ENCODE data around the gene ANO7.

The ANO7 gene

DNA sequence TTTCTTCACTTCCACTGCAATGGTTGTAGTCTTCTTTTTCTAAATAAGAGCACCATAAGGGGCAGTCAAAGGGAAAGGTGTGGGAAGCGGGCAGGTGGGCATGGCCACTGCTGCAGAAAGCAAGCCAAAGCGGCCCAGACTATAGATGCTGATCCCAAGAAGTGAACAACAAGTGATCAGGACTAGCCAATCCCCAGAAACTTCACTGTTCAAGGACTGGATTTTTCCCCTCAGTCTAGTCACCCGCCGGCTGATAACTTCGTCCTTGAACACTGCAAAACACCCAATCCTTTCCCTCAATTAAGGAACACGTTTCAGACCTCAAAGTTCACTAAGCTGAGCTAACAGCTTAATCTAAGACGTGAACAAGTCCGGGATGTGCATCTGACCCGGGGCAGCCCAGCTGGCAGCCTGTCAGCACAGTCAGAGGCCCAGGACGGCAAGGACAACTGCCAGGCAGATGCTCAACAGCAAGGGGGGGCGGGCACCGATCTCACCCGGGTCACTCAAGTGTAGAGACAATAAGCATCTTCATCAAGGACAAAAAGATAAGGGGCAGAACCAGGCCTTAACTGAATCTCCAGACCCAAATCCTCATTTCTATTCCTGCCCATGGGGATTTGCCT lies 67.2 kb downstream of the ANO7 start:
- DNase-seq: no peak

DNA sequence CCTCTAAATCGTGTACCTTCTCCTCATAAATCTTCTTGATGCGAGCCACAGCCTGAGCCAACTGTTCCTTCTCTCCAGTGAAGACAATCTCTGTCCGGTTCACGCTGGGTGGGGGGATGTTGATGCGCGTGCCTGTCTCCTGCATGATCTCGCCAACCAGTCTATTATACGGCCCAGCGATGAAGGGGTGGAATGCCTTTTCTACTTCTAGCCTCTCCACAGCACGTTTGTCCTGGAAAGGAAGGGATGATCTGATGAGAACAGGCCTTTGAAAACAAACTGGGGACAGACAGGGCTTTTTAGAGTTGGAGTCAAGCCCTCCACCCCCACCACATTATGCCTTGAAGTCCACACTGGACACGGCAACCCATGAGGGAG lies 67.7 kb downstream of the ANO7 start:
- DNase-seq: no peak

DNA sequence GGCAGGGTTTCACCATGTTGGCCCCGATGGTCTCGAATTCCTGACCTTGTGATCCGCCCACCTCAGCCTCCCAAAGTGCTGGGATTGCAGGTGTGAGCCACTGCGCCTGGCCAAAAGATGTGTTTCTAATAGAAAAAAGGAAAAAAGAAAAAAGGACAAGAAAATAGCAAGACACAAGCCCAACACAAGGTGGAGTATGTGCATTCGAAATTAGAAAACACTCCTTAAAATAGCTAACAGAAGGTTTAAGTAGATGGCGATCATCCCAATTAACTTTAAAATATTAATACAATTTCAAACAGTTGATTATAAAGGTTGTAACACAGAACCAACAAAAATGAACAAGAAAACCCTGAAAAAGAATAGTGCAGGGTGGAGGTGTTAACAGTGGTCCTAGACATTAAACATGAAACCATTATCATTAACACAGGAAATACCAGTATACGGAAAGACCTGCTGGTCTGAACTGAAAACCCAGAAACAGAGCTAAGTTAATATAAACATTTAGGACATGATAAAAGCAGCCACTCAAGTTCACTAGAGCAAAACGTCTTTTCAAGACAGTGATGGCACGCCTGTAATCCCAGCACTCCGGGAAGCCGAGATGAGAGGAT lies 69.0 kb downstream of the ANO7 start:
- no peak for DNase-seq

DNA sequence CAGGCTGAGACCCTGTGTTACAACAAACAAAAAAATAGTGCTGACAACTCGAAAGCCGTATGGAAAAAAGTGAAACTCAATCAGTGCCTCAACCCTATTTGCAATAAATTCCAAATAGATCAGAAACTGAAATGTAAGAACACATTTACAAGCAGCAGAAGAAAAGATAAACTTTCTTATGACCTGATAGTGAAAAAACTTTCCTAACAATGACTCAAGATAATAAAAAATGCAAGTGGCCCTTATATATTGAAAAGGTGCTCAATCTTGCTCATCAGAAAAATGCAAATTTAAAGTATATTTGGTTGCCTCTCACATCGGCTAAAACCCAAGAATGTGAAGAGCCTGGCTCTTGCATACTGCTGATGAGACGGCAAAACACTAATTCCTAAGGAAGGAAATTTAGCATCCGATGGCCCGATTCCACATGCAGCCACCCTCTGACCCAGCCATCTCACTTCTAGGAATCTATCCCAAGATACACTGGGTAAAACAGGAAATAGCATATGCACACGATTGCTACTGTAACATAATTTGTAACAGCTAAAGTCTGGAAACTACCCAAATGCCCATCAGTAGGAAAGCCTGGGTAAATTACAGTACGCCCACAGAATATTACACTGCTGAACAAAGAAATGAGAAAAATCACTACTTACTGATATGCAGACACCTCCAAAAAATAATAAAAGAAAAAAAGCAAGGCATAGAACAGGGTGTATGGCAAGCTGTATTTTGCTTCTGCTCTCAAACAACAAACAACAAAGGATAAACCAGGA lies 70.2 kb downstream of the ANO7 start:
- no peak for DNase-seq

DNA sequence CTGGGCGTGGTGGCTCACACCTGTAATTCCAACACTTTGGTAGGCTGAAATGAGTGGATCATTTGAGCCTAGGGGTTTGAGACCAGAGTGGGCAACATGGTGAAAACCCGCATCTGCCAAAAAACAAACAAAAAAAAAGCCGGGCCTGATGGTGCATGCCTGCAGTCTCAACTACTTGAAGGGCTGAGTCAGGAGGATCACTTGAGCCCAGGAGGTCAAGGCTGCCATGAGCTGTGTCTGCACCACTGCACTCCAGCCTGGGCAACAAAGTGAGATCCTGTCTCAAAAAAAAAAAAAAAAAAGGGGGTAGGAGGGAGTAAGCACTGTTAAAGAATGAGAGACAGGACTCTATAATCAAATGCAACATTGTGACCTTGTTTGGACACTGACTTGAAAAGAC lies 72.4 kb downstream of the ANO7 start:
- DNase-seq: no peak

DNA sequence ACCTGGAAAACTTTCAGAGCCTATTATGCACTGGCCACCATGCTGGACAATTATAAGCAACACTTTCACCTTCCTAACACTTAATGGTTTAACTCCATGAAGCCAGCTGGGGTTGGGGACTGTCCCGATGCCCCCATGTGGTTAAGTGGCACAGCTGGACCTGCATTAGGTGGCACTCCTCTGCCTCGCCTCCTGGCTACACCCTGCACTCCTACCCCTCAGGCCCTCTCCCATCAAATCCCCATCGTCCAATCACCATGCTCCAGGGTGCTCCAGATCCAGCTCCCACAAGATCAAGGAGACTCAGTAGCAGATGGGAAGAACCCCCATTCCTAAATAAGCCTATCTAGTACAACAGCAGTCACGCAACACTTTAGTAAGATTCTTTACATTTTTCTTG lies 73.2 kb downstream of the ANO7 start:
- no peak for DNase-seq

DNA sequence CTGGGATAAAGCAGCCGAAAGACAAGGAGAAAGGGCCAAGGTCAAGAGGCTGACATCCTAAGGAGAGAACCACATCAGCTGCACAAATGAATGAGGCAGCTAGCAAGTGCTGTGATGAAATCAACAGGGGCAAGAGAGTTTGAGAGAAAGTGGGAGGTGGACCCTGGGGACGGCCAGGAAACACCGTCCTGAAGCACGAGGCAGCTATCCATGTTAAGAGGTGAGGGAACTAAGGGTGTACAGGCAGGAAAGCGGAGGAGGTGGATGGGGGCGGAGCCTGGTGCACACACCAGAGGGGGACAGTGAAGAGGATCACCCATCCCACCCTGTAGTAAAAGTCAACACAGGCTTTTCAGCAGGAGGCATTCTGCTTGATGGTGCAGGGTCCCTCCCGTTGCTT lies 74.6 kb downstream of the ANO7 start:
- DNase-seq: no peak

DNA sequence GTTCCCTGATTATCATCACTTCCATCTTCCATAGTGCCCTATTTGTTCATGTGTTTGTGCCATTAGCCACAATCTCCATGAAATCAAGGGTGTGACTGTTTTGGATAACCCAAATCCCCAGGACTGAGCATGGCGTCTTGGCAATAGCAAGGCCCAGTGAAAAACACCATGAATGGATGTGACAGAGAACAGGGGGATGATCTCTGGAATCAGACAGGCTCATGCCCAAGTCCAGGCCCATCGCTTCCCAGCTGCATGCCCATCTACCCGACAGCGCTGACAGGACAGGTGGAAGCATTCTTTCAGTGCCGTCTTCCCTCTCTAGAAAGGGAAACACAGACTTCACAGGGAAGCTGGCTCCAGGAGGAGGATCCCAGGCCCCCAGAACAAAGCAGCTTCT lies 77.0 kb downstream of the ANO7 start:
- no peak for DNase-seq

DNA sequence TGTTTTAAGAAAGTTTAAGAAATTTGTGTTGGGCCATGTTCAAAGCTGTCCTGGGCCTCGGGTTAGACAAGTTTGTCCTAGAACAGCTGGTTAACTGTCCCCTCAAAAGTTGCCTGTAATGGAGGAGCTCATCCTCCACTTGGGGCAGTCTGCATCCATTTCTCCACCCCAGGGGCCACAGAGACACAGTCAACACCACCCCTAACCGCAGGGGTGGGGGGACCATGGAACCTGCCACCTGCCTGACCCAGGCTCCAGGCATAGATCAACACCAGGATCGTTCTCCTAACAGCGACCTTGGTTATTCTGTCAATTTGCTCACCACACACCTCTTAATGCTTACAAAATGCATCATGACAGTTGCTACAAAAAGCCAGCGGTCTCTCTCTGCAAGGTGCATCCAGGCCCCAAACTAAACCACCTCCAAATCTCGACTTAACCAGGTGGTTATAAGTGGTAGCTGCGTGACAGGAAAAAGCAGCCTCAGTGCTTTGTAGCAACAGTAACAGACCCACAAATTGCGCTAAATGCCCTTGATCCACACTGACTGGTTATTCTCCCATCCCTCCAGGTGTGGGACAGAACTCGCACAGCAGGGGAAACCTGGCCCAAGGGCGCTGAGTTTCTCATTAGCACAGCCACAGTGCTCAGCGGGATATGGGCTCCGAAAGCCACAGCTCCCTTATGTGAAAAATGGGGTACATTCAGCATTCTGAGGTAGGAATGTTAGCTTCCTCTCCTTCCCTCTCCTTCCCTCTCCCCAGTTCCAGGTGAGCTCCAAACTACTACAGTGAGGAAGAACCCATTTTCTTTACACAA lies 79.0 kb downstream of the ANO7 start:
- DNase-seq: no peak

DNA sequence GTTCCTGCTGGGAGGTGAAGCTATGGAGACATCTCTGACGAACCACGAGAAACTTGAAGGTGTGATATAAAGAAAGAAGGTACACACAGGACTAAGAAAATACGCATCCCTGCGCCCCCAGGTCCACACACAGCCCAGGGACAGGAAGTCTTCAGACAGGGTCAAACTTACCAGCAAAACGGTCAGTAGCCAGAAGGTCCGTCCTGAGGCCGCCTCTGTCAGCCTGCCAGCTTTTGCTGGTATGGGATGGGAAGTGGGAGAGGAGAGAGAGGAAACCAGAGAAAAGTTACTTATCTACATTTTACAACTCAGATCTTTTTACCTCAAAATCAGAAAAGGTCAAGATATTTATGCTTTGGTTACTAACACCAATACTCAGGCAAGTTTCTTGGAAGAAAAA lies 79.8 kb downstream of the ANO7 start:
- DNase-seq: no peak

DNA sequence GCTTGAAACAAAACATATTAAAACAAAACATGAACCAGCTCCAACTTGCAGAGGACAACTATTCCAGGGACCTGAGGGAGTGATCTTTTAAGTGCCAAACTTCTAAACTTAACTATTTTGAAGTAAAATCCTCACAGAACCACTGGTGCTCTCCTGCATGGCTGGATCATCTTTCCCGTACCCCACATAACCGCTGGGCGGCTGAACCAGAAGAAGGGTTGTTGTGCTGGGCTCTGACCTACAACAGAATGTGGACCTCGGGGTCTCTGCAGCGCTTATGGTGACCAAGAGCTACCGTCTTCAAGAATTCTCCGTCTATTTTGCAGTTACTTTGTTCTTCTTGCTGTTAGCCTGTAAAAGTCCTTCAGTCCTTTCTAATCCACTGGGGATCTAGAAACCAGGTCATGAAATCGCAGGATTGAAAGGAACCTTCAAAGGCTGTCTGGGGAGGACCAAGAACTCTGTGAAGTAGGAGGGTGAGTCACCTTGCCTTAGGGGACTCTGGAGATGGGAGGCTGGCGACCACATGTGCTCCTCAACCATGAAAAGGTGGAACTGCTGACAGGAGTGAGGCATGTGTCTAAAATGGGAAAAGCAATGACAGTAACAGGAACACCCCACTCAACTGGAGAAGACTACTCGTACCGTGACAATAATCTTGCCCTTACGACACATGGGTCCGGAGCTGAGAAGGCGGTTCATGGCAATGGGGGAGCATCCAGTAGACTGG lies 80.4 kb downstream of the ANO7 start:
- DNase-seq: no peak

DNA sequence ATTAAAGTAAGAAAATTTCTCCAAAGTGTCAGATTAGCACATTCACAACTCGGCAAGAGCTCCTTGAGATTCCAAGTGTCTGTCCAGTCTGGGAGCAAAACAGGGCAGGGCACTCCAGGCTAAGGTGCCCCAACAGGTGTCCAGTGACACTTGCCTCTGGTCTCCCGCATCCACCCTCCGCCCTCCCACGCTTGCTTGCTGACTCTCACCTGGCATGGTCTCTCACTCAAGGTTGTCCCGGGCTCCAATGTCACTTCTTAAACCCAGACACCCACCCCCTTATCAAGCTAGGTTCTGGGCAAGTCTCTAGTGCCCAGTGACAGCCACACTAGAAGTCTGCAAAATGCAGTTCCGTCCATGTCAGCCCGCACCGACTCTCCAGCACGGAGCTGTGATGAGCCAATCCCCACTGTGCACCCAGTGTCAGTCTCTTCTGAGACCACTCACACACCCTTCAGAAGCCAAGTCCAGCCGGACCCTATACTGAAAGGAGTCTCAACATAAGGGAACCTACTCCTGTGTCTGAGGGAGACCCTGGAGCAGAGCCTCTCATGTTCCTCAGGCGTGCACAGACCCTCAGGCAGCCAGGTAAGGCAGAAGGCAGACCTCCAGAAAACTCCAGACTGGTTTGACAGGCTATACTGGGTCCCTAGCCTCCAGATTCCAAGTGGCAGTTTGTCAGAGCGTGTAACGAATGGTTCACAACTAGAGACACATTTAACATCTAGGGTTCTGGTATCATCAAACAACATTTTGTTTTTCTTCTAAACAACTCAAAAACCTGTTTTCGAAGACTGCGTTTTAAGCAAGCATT lies 81.4 kb downstream of the ANO7 start:
- no peak for DNase-seq

DNA sequence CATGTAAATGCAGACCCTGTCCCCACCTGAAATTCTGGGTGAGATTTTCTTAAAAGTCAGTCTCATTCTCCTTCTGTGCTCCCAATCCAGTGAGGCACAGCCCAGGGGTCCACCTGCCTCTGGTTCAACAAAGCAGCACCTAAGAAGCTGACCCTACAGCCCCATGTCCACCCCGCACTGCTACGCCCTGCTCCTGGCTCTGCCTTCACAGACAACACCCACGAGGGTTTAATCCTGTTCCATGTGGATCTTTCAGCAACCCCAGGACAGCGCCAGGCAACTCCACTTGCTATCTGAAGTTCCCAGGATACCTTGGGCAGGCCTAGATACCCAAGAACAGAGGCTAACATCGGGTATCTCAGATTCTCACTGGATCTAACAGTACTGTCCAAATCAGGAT lies 82.1 kb downstream of the ANO7 start:
- DNase-seq: no peak

DNA sequence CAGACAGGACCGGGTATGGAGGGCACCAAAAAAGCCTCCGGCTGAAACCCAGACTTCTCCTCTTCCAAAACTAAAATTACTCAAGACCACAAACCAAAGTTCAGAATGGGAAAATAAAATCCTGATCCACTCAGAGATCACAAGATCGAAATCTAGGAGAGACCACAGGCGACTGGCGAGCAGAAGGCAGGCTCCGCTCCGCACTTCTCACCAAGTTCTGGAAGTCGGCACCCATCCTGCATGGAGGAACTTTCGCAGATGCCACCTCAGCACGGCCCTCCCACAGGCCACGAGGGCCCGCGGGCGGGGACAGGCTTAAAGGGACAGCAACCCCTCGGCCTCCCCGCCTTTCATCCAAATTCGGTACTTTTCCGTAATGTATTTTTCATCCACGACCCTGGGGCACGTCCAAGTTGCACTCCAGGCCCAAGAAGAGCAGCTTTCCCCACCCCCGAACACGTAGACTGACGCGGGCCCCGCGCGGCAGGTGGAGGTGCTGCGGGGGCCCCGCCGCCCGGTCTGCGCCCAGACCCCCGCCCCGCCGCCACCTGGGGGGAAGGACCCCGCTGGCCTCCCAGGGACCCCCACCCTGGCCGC lies 83.3 kb downstream of the ANO7 start:
- DNase-seq: peak; percentile 90

DNA sequence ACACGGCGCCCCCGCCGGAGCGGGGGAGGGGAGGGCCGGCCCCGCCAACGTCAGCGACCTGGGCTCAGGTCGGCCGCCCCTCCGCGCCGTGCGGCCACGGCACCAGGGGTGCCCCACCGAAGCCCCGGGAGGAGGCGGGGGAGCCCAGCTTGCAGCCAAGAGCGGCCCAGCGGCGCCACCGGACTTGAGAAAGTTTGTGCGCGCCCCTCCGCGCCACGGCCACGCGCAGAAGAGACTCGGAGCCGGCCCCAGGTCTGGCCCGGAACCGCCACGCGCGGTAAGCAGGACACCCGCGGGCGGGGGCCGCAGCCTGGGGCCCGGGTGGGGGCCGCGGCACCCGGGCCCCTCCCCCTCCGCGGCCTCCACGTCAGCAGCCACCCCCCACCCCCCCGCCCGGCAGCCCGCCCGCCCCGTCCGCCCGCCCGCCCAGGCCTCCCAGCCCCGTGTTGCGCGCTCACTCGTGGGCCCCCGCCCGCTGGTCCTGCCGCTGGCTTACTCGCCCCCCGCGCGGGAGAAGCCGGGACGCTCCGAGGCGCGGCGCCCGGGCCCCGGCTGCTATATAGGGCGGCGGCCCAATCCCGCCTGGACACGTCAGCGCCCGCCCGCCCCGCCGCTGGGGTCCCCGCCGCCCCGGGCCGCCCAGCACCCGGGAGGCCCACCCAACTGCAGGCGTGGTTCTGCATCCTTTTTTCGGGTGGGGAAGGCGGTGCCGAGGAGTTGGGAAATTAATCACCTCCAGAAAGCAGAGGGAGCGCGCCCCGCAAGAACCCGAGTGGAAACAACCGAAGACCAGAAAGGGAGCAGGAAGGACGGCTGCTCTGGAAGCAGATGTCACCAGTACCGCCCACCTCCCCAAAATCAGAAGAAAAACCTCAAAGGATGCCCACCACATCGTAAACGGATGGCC lies 84.1 kb downstream of the ANO7 start:
- DNase-seq: peak; percentile 87

DNA sequence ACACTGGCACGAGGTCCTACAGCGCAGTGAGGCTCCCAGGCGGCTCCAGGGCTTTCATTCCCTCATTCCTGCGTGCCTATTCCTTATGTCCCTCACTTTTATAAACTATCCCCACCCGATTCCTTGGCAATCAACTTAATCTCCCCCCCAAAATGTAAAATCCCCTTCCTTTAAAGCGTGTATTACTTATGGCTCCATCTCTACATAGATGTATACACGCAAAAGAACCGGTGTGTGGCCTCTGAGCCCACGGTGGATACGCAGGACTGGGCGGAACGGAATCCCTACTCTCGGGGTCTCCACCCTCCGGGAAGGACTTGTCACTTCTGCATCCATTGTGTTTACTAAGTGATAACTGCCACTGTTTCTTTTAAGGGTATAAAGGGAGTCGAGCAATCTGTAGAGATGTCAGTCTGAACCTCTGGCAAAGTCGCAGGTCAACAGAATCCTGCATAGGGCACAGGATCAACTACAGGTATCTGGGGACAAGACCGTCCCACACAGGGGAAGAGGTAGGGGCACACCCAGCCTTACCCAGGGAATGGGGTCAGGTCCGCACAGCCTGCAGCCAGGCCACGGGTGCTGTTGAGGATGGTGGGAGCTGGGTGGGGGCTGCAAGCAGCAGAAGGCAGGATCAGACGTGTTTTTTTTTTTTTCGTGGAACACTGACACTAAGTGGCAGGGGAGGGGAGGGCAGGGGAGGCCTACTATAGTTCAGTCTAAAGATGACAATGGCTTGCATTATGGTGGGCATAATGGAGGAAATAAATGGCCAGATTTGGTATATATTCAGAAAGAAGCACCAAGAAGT lies 84.9 kb downstream of the ANO7 start:
- no peak for DNase-seq

DNA sequence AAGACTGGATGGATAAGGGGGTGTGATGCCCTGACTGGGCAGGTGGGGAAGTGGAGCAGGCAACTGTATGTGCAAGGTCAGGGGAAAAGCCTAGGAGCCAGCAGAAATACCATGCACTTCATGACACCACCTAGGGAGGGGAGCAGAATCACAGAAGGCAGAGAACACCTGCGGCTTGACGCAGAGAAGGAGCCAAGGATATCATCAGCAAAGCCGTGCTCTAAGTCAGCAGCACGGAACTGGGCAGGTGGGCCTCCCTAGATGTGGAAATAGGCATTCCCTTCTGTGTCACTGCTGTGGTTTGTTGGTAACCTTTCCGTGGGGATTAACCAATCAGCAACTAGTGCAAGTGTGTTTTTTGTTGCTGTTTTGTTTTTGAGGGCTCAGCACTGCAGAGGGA lies 85.7 kb downstream of the ANO7 start:
- DNase-seq: no peak

Data from right forelimb (tissue), 1 donor.